DND-41 (cell line): ENCODE results near the gene BCKDHB.

Experiments used
- EZH2 ChIP-seq: IDR thresholded peaks from 3 replicates; pipeline ENCODE4 v1.6.1; 2012; ENCODE audit warnings: borderline replicate concordance, low read depth, mild to moderate bottlenecking, moderate library complexity, low read length, inconsistent platforms; ENCODE audit not compliant: severe bottlenecking
- TF ChIP-seq, protein P1 (sequence below): IDR thresholded peaks from 2 replicates; pipeline ENCODE4 v1.5.1; 2012; ENCODE audit warnings: borderline replicate concordance, low read length, moderate library complexity, mild to moderate bottlenecking; ENCODE audit not compliant: poor library complexity, severe bottlenecking; ENCODE audit errors: extremely low read depth

DNA sequence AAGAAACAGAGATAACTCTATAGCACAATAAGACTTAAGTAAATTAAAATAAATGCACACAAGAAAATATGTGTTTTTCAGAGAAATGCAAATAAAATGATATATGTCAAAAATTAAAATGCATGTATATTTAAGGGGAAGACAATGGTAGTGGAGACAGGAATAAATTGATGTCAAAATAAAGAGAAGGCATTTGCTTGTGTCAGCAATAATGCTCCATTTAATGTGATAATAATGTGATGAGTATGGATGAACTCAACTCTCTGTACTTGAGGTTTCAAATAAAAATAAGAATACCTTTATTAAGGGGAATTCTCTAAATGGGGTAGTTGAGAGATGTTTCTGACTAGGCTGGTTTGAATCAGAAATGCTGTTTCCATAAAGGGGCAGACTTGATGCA, 45.7 kb upstream of the BCKDHB start:
- TF ChIP-seq, protein P1, sequence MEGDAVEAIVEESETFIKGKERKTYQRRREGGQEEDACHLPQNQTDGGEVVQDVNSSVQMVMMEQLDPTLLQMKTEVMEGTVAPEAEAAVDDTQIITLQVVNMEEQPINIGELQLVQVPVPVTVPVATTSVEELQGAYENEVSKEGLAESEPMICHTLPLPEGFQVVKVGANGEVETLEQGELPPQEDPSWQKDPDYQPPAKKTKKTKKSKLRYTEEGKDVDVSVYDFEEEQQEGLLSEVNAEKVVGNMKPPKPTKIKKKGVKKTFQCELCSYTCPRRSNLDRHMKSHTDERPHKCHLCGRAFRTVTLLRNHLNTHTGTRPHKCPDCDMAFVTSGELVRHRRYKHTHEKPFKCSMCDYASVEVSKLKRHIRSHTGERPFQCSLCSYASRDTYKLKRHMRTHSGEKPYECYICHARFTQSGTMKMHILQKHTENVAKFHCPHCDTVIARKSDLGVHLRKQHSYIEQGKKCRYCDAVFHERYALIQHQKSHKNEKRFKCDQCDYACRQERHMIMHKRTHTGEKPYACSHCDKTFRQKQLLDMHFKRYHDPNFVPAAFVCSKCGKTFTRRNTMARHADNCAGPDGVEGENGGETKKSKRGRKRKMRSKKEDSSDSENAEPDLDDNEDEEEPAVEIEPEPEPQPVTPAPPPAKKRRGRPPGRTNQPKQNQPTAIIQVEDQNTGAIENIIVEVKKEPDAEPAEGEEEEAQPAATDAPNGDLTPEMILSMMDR: no peak
- TF ChIP-seq EZH2: no peak
